Endodermal cell (in vitro differentiated cells): ENCODE measurements around the gene PRKCB. TPM values are rescaled to one million over a fixed set of nuclear protein-coding genes. Genes with fewer than 3 reads are reported as not detected.

ENCODE experiments used
- DNase-seq: peaks from one replicate; pipeline ENCODE4 v3.0.0-alpha.2; 2017
- H3K27ac ChIP-seq: 2 replicates; pipeline ENCODE4 v1.5.1; 2013; ENCODE audit warnings: mild to moderate bottlenecking, low read depth, low read length, moderate library complexity
- H3K27me3 ChIP-seq: 2 replicates; pipeline ENCODE4 v1.6.1; 2013; ENCODE audit warnings: mild to moderate bottlenecking, low read length, moderate library complexity; ENCODE audit not compliant: insufficient read depth, control insufficient read depth, poor library complexity, severe bottlenecking
- H3K36me3 ChIP-seq: 2 replicates; pipeline ENCODE4 v1.7.0; 2013; ENCODE audit warnings: mild to moderate bottlenecking, low read length, moderate library complexity; ENCODE audit not compliant: control insufficient read depth, insufficient read depth
- H3K4me1 ChIP-seq: one replicate; pipeline ENCODE4 v1.7.0; 2013; ENCODE audit warnings: low read length; ENCODE audit not compliant: control insufficient read depth, insufficient read depth
- H3K4me3 ChIP-seq: 2 replicates; pipeline ENCODE4 v1.5.1; 2013; ENCODE audit warnings: mild to moderate bottlenecking, low read length, moderate library complexity
- H3K9ac ChIP-seq: 2 replicates; pipeline ENCODE4 v1.6.1; 2013; ENCODE audit warnings: mild to moderate bottlenecking, low read length, moderate library complexity; ENCODE audit not compliant: poor library complexity, severe bottlenecking; ENCODE audit errors: extremely low read depth
- H3K9me3 ChIP-seq: 2 replicates; pipeline ENCODE4 v1.6.1; 2013; ENCODE audit warnings: mild to moderate bottlenecking, low read length, moderate library complexity; ENCODE audit not compliant: control insufficient read depth
- H3K27ac Mint-ChIP-seq: 2 replicates; pipeline ENCODE4 v1.8.0; 2020; ENCODE audit warnings: mixed read lengths
- H3K27me3 Mint-ChIP-seq: 2 replicates; pipeline ENCODE4 v1.8.0; 2021; ENCODE audit warnings: mild to moderate bottlenecking, mixed read lengths; ENCODE audit not compliant: insufficient read depth
- H3K36me3 Mint-ChIP-seq: 2 replicates; pipeline ENCODE4 v1.8.0; 2020; ENCODE audit warnings: low read depth, mixed read lengths
- H3K4me1 Mint-ChIP-seq: 2 replicates; pipeline ENCODE4 v1.8.0; 2020; ENCODE audit warnings: mixed read lengths
- H3K4me3 Mint-ChIP-seq: 2 replicates; pipeline ENCODE4 v1.8.0; 2020; ENCODE audit warnings: mild to moderate bottlenecking, moderate library complexity, mixed read lengths
- H3K9me3 Mint-ChIP-seq: 2 replicates; pipeline ENCODE4 v1.8.0; 2020; ENCODE audit warnings: mild to moderate bottlenecking, mixed read lengths
- whole genome bisulfite sequencing, 2 experiments: methylation state at CpG; one replicate each; pipeline versions ENCODE4 v1.1.5 to v1.1.7; 2013; ENCODE audit warnings: missing lambda C conversion rate in 2 of 2, mixed read lengths in 1 of 2; ENCODE audit not compliant: insufficient coverage in 1 of 2, insufficient read length in 1 of 2; 5-methylcytosine and 5-hydroxymethylcytosine counted together
- total RNA-seq, 2 donors: library from RNA; stranded (reverse); fragmentation: NEBNext Ultra II Directional in 1 of 2; extraction: Animal tissue kit (Norgen Biotek cat#: 25700) in 1 of 2; gene quantifications; 2 replicates in 1 of 2; 3 replicates in 1 of 2; pipeline ENCODE4 v1.2.1, GENCODE V29; 2021
- TF ChIP-seq, protein P1 (sequence below): fragments of 200-600 bp; sonication (generic); conservative IDR thresholded peaks from 2 replicates; pipeline ENCODE4 v1.5.0; 2021; ENCODE audit warnings: antibody characterized with exemption, mild to moderate bottlenecking

The PRKCB gene
- total RNA-seq, 2 donors from 2014 or later, result 0.38 to 1.1 TPM

DNA sequence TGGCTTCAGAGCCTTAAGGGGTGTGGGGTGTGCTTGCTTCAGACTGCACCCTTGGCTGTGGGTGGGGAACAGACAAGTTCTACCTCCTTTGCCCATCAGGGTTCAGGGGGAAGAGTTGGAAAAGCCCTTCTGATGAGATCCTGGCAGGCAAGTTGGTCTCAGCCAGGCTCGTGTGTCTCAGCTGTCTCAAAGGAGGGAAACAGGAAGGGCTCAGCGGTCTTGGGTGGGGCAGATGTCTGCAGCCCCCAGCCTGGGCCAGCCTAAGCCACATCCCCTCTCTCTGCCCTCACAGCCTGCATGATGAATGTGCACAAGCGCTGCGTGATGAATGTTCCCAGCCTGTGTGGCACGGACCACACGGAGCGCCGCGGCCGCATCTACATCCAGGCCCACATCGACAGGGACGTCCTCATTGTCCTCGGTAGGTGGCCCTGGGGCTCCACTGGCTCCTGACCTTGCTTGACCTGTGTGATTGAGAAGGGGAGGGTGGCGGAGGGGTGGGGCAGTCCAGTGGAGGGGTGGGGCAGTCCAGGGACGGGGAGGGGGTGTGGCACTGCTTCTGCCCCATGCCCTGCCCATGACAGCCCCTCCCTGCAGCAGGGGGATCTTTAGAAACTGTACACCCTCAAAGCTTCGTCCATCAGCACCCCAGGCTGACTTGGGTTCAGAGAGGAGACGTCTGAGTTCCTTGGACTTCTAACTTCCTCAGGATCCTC, 199.5 kb downstream of the PRKCB start:
- no peak overlapping the region for H3K27ac ChIP-seq
- H3K4me1 ChIP-seq, result no peaks in the 10 kb centered on the region
- no peak overlapping the region for H3K4me3 Mint-ChIP-seq
- peaks cover 26% of the 10 kb centered on the region for H3K27me3 Mint-ChIP-seq
- H3K27me3 ChIP-seq, result no peaks in the 10 kb centered on the region
- H3K27ac Mint-ChIP-seq, result no peak overlapping the region
- WGBS, 2 experiments, result 88 to 100% methylated on average over 2 to 16 of the region's 17 CpGs
- H3K36me3 ChIP-seq, result no peaks in the 10 kb centered on the region
- no peak overlapping the region for H3K9ac ChIP-seq
- no peaks in the 10 kb centered on the region for H3K4me1 Mint-ChIP-seq
- TF ChIP-seq, protein P1, sequence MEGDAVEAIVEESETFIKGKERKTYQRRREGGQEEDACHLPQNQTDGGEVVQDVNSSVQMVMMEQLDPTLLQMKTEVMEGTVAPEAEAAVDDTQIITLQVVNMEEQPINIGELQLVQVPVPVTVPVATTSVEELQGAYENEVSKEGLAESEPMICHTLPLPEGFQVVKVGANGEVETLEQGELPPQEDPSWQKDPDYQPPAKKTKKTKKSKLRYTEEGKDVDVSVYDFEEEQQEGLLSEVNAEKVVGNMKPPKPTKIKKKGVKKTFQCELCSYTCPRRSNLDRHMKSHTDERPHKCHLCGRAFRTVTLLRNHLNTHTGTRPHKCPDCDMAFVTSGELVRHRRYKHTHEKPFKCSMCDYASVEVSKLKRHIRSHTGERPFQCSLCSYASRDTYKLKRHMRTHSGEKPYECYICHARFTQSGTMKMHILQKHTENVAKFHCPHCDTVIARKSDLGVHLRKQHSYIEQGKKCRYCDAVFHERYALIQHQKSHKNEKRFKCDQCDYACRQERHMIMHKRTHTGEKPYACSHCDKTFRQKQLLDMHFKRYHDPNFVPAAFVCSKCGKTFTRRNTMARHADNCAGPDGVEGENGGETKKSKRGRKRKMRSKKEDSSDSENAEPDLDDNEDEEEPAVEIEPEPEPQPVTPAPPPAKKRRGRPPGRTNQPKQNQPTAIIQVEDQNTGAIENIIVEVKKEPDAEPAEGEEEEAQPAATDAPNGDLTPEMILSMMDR, result no peak
- DNase-seq, result no peak
- no peak overlapping the region for H3K4me3 ChIP-seq
- H3K36me3 Mint-ChIP-seq, result no peaks in the 10 kb centered on the region
- no peaks in the 10 kb centered on the region for H3K9me3 ChIP-seq
- H3K9me3 Mint-ChIP-seq, result no peaks in the 10 kb centered on the region

- peaks cover 26% of the 10 kb centered on the region for H3K27me3 Mint-ChIP-seq
These were observed 200.3 kb downstream of the PRKCB start for GRCh38 chr16:24036038-24036543.

GRCh38 chr16:24036614-24037013, 200.8 kb downstream of the PRKCB start:
- DNase-seq, result peak; percentile 79
- no peaks in the 10 kb centered on the region for H3K36me3 ChIP-seq
- no peak overlapping the region for H3K4me3 ChIP-seq
- H3K9ac ChIP-seq, result no peak overlapping the region
- peaks cover 22% of the 10 kb centered on the region for H3K27me3 Mint-ChIP-seq
- H3K4me3 Mint-ChIP-seq, result no peak overlapping the region
- H3K9me3 ChIP-seq, result no peaks in the 10 kb centered on the region
- TF ChIP-seq, protein P1, result peak; percentile 85
- H3K36me3 Mint-ChIP-seq, result no peaks in the 10 kb centered on the region
- H3K27me3 ChIP-seq, result no peaks in the 10 kb centered on the region
- H3K27ac ChIP-seq, result no peak overlapping the region
- no peaks in the 10 kb centered on the region for H3K4me1 Mint-ChIP-seq
- no peaks in the 10 kb centered on the region for H3K4me1 ChIP-seq
- WGBS, 2 experiments, result 32 to 41% methylated on average over 4 to 8 of the region's 8 CpGs
- H3K27ac Mint-ChIP-seq, result no peak overlapping the region
- H3K9me3 Mint-ChIP-seq, result no peaks in the 10 kb centered on the region

More at GRCh38 chr16:24036038-24036543, 200.3 kb downstream of the PRKCB start:
- WGBS, 2 experiments, result 75 to 96% methylated on average over 1 of the region's 1 CpG
- TF ChIP-seq, protein P1, result no peak
- Mint-ChIP-seq H3K36me3 (no peaks in the 10 kb centered on the region), H3K27ac (no peak overlapping the region), H3K4me3 (no peak overlapping the region), H3K9me3 (no peaks in the 10 kb centered on the region), H3K4me1 (no peaks in the 10 kb centered on the region)
- no peaks in the 10 kb centered on the region for H3K4me1 ChIP-seq
- no peaks in the 10 kb centered on the region for H3K36me3 ChIP-seq
- H3K27ac ChIP-seq, result no peak overlapping the region
- H3K9me3 ChIP-seq, result no peaks in the 10 kb centered on the region
- DNase-seq, result no peak
- no peak overlapping the region for H3K4me3 ChIP-seq
- no peaks in the 10 kb centered on the region for H3K27me3 ChIP-seq
- no peak overlapping the region for H3K9ac ChIP-seq
